Loucy (cell line): Measurements from ENCODE around the gene TMEM179.

ENCODE experiments used
- H2AFZ ChIP-seq: fragments of 200-600 bp; sonication (generic); 2 replicates; pipeline ENCODE4 v1.6.0; 2016; ENCODE audit warnings: antibody characterized with exemption, mild to moderate bottlenecking, low read length, moderate library complexity
- H3F3A ChIP-seq: fragments of 200-600 bp; 2 replicates; pipeline ENCODE4 v1.6.0; 2016; ENCODE audit warnings: antibody characterized with exemption, low read depth, mild to moderate bottlenecking
- H3K27me3 ChIP-seq: fragments of 200-600 bp; sonication (generic); 2 replicates; pipeline ENCODE4 v1.6.1; 2014; ENCODE audit warnings: low read length, mild to moderate bottlenecking; ENCODE audit not compliant: insufficient read depth, poor library complexity, severe bottlenecking
- H3K36me3 ChIP-seq: fragments of 200-600 bp; sonication (generic); 2 replicates; pipeline ENCODE4 v1.6.1; 2016; ENCODE audit warnings: low read length; ENCODE audit not compliant: insufficient read depth
- H3K4me1 ChIP-seq: fragments of 200-600 bp; sonication (generic); 2 replicates; pipeline ENCODE4 v1.5.1; 2014; ENCODE audit warnings: low read length, mild to moderate bottlenecking; ENCODE audit not compliant: insufficient read depth, poor library complexity, severe bottlenecking
- H3K4me2 ChIP-seq: fragments of 200-600 bp; sonication (generic); 2 replicates; pipeline ENCODE4 v1.6.0; 2014; ENCODE audit warnings: antibody characterized with exemption, low read length, low read depth, mild to moderate bottlenecking; ENCODE audit not compliant: poor library complexity, severe bottlenecking
- H3K4me3 ChIP-seq: fragments of 200-600 bp; sonication (generic); 2 replicates; pipeline ENCODE4 v1.5.1; 2014; ENCODE audit warnings: low read length, mild to moderate bottlenecking, mixed read lengths; ENCODE audit not compliant: poor library complexity, severe bottlenecking
- H3K79me2 ChIP-seq: fragments of 200-600 bp; sonication (generic); 2 replicates; pipeline ENCODE4 v1.6.1; 2014; ENCODE audit warnings: low read length; ENCODE audit not compliant: insufficient read depth
- H3K9ac ChIP-seq: fragments of 200-600 bp; sonication (generic); 2 replicates; pipeline ENCODE4 v1.6.0; 2014; ENCODE audit warnings: mild to moderate bottlenecking, low read depth, low read length, moderate library complexity; ENCODE audit not compliant: poor library complexity, severe bottlenecking
- H3K9me2 ChIP-seq: fragments of 200-600 bp; sonication (generic); replicated peaks from 2 replicates; pipeline ENCODE4 v1.6.1; 2016; ENCODE audit warnings: low read depth, low read length, mixed read lengths
- H3K9me3 ChIP-seq: fragments of 200-600 bp; sonication (generic); 2 replicates; pipeline ENCODE4 v1.6.1; 2014; ENCODE audit warnings: mild to moderate bottlenecking, antibody characterized with exemption, low read length, low read depth; ENCODE audit not compliant: insufficient read depth
- H4K20me1 ChIP-seq: fragments of 200-600 bp; sonication (generic); 2 replicates; pipeline ENCODE4 v1.6.0; 2014; ENCODE audit warnings: antibody characterized with exemption, low read length, mild to moderate bottlenecking; ENCODE audit not compliant: insufficient read depth, poor library complexity, severe bottlenecking
- CTCF ChIP-seq: fragments of 200-600 bp; sonication (generic); conservative IDR thresholded peaks from 2 replicates; pipeline ENCODE4 v1.5.1; 2014; ENCODE audit warnings: mild to moderate bottlenecking, antibody characterized with exemption, low read length
- EZH2phosphoT487 ChIP-seq: fragments of 200-600 bp; IDR thresholded peaks from 2 replicates; pipeline ENCODE4 v1.6.1; 2018; ENCODE audit warnings: antibody characterized with exemption, mild to moderate bottlenecking, moderate library complexity, borderline replicate concordance

TMEM179 gene

GRCh38 chr14:104597576-104597975 lies 7.0 kb downstream of the TMEM179 start:
- Histone ChIP-seq H3K36me3 (no peaks in the 10 kb centered on the region), H3K9ac (no peak overlapping the region), H3K4me1 (no peaks in the 10 kb centered on the region), H3K4me2 (no peak overlapping the region), H4K20me1 (no peaks in the 10 kb centered on the region), H2AFZ (no peak overlapping the region), H3F3A (no peaks in the 10 kb centered on the region), H3K79me2 (no peaks in the 10 kb centered on the region), H3K9me3 (no peaks in the 10 kb centered on the region), H3K27me3 (no peaks in the 10 kb centered on the region), H3K9me2 (no peaks in the 10 kb centered on the region), H3K4me3 (no peak overlapping the region)
- TF ChIP-seq EZH2phosphoT487 (no peak), CTCF (no peak)

- no peak for TF ChIP-seq EZH2phosphoT487
- TF ChIP-seq CTCF = no peak
- Histone ChIP-seq H3K4me1 (no peaks in the 10 kb centered on the region), H3K4me3 (no peak overlapping the region), H2AFZ (no peak overlapping the region), H3K9me3 (no peaks in the 10 kb centered on the region), H3K36me3 (no peaks in the 10 kb centered on the region), H3K9ac (no peak overlapping the region), H3K9me2 (no peaks in the 10 kb centered on the region), H4K20me1 (no peaks in the 10 kb centered on the region), H3K27me3 (no peaks in the 10 kb centered on the region), H3F3A (no peaks in the 10 kb centered on the region), H3K79me2 (no peaks in the 10 kb centered on the region), H3K4me2 (no peak overlapping the region)
Measured at GRCh38 chr14:104596927-104597351, 7.6 kb downstream of the TMEM179 start.

GRCh38 chr14:104596451-104596918 lies 8.1 kb downstream of the TMEM179 start:
- no peaks in the 10 kb centered on the region for H3K4me1 ChIP-seq
- no peak overlapping the region for H3K4me3 ChIP-seq
- H3K9me3 ChIP-seq = no peaks in the 10 kb centered on the region
- H3K79me2 ChIP-seq = no peaks in the 10 kb centered on the region
- H3K4me2 ChIP-seq = no peak overlapping the region
- no peaks in the 10 kb centered on the region for H3K27me3 ChIP-seq
- no peak overlapping the region for H2AFZ ChIP-seq
- TF ChIP-seq EZH2phosphoT487 (no peak), CTCF (no peak)
- no peaks in the 10 kb centered on the region for H3K36me3 ChIP-seq
- H3K9ac ChIP-seq = no peak overlapping the region
- H3K9me2 ChIP-seq = no peaks in the 10 kb centered on the region
- H3F3A ChIP-seq = no peaks in the 10 kb centered on the region
- H4K20me1 ChIP-seq = no peaks in the 10 kb centered on the region
